K562 (cell line): ENCODE measurements around the gene GORASP1. TPM values are rescaled to one million over a fixed set of nuclear protein-coding genes. Genes with fewer than 3 reads are reported as not detected.
A peak's percentile ranks its signal among the peaks of the same experiment; 100 is the strongest.

Source experiments
- ATAC-seq: fragments of 200-7000 bp; cut with Tn5 transposase; 3 replicates; pipeline ENCODE4 v1.9.1; 2020; ENCODE audit warnings: moderate library complexity
- BruUV-seq: library from RNA; stranded (reverse); fragments of 400-500 nt; replicated peaks from 2 replicates; lab custom pipeline; 2021; lab: Mats Ljungman, UMichigan
- CTCF ChIA-PET: fragments of 300-600 bp; formaldehyde crosslinking; extraction: SDS; loops from one replicate; lab custom pipeline; 2021; ENCODE audit warnings: low intra/inter-chr PET ratio; lab: Yijun Ruan, JAX
- POLR2A ChIA-PET: fragments of 300-600, 350-650 bp; sonication (Branson Sonifier 250); formaldehyde crosslinking; extraction: SDS; loops from one replicate; lab custom pipeline; 2021; ENCODE audit warnings: antibody characterized with exemption, inconsistent platforms; lab: Yijun Ruan, JAX
- DNase-seq, 4 experiments: peaks; one replicate each; pipeline versions ENCODE4 v3.0.0 to v3.0.0-alpha.2; 2011 to 2018; ENCODE audit warnings: low spot score in 3 of 4, mixed read lengths in 3 of 4; ENCODE audit errors: extremely low read depth in 1 of 4
- FAIRE-seq: peaks from 2 replicates; lab custom pipeline; 2011; peaks lifted over from hg19 to GRCh38; lab: Jason Lieb, UNC
- H2AFZ ChIP-seq: 2 replicates; pipeline ENCODE4 v1.6.0; 2011; ENCODE audit warnings: low read depth, low read length, control low read depth, inconsistent platforms
- H3K27ac ChIP-seq: fragments of 200-600 bp; 3 replicates; pipeline ENCODE4 v1.8.0; 2011; ENCODE audit warnings: low read depth, mild to moderate bottlenecking, control low read depth, inconsistent platforms, low read length, moderate library complexity, mixed read lengths; ENCODE audit errors: extremely low read depth
- H3K27me3 ChIP-seq, 2 experiments: fragments of 300-600 bp in 1 of 2; 2 replicates in 1 of 2; 3 replicates in 1 of 2; pipeline versions ENCODE4 v1.6.0 to v1.8.0; 2011; ENCODE audit warnings: inconsistent platforms in 2 of 2, low read length in 2 of 2, mild to moderate bottlenecking in 1 of 2, mixed read lengths in 1 of 2, moderate library complexity in 1 of 2; ENCODE audit not compliant: control insufficient read depth in 2 of 2, insufficient read depth in 2 of 2
- H3K36me3 ChIP-seq: fragments of 300-600 bp; 3 replicates; pipeline ENCODE4 v1.8.0; 2011; ENCODE audit warnings: mild to moderate bottlenecking, low read length, inconsistent platforms; ENCODE audit not compliant: control insufficient read depth, insufficient read depth
- H3K4me1 ChIP-seq, 2 experiments: fragments of 200-600 bp in 1 of 2; replicated peaks in 1 of 2; 2 replicates in 1 of 2; 3 replicates in 1 of 2; pipeline versions ENCODE4 v1.5.1 to v1.8.0; 2011; ENCODE audit warnings: inconsistent platforms in 2 of 2, low read length in 2 of 2, mild to moderate bottlenecking in 1 of 2, mixed read lengths in 1 of 2, moderate library complexity in 1 of 2; ENCODE audit not compliant: control insufficient read depth in 2 of 2, insufficient read depth in 2 of 2
- H3K4me2 ChIP-seq: 2 replicates; pipeline ENCODE4 v1.6.1; 2011; ENCODE audit warnings: low read length, control low read depth, inconsistent platforms, mixed read lengths; ENCODE audit not compliant: insufficient read depth
- H3K4me3 ChIP-seq: fragments of 200-600 bp; sonication (generic), shearing (Covaris generic); 2 replicates; pipeline ENCODE4 v1.5.1; 2016; ENCODE audit warnings: control low read depth, inconsistent platforms
- H3K79me2 ChIP-seq: fragments of 200-600 bp; 3 replicates; pipeline ENCODE4 v1.8.0; 2011; ENCODE audit warnings: low read length, inconsistent platforms; ENCODE audit not compliant: control insufficient read depth, insufficient read depth
- H3K9ac ChIP-seq, 2 experiments: 2 replicates each; pipeline versions ENCODE4 v1.6.0 to v1.6.1; 2011; ENCODE audit warnings: low read depth in 2 of 2, low read length in 2 of 2, control low read depth in 1 of 2, inconsistent platforms in 1 of 2, mild to moderate bottlenecking in 1 of 2, mixed read lengths in 1 of 2; ENCODE audit not compliant: insufficient read depth in 1 of 2
- H3K9me1 ChIP-seq: one replicate; pipeline ENCODE4 v1.6.0; 2011; ENCODE audit warnings: inconsistent platforms, mild to moderate bottlenecking, low read length, moderate library complexity; ENCODE audit not compliant: control insufficient read depth, insufficient read depth
- H3K9me3 ChIP-seq: replicated peaks from 2 replicates; pipeline ENCODE4 v1.5.1; 2011; ENCODE audit warnings: low read depth, low read length, inconsistent platforms; ENCODE audit not compliant: control insufficient read depth, insufficient read depth
- H4K20me1 ChIP-seq: replicated peaks from 2 replicates; pipeline ENCODE4 v1.6.1; 2011; ENCODE audit warnings: low read length, inconsistent platforms, mixed read lengths; ENCODE audit not compliant: control insufficient read depth, insufficient read depth
- BRCA1 ChIP-seq, 2 experiments: fragments of 450-650 bp in 1 of 2; sonication (generic) in 1 of 2; formaldehyde crosslinking in 1 of 2; IDR thresholded peaks; 2 replicates each; pipeline versions ENCODE4 v1.5.0 to v1.6.1; 2017 to 2020; ENCODE audit warnings: mild to moderate bottlenecking in 1 of 2, missing genetic modification reagents in 1 of 2
- ETV1 ChIP-seq: fragments of 450-650 bp; conservative IDR thresholded peaks from 2 replicates; pipeline ENCODE4 v1.6.1; 2016; ENCODE audit warnings: missing genetic modification characterization, control low read depth, low read depth, missing compliant biosample characterization
- NCOA6 ChIP-seq: fragments of 450-650 bp; IDR thresholded peaks from 2 replicates; pipeline ENCODE4 v1.6.1; 2017; ENCODE audit warnings: mild to moderate bottlenecking
- PRPF4 ChIP-seq: fragments of 200-400 bp; formaldehyde crosslinking; IDR thresholded peaks from one replicate; pipeline ENCODE4 v1.6.1; 2017; ENCODE audit warnings: low read length, low read depth, mild to moderate bottlenecking; ENCODE audit not compliant: insufficient read depth, poor library complexity, severe bottlenecking
- PYGO2 ChIP-seq: fragments of 450-650 bp; IDR thresholded peaks from 2 replicates; pipeline ENCODE4 v1.6.1; 2016; ENCODE audit warnings: mild to moderate bottlenecking, missing genetic modification characterization, moderate library complexity, missing compliant biosample characterization
- WGBS: fragments of 100-300 bp; shearing (Covaris generic); methylation state at CpG from one replicate; pipeline ENCODE4 v1.1.6; 2016; ENCODE audit warnings: low coverage, mixed read lengths; ENCODE audit not compliant: insufficient coverage; ENCODE audit errors: missing lambda C conversion rate; 5-methylcytosine and 5-hydroxymethylcytosine counted together
- in situ Hi-C: fragments of 300-500 bp; cut with MboI; formaldehyde crosslinking; loops from 4 replicates; pipeline ENCODE4 v1.15.0; 2018; ENCODE audit warnings: inconsistent platforms, mixed read lengths
- intact Hi-C: fragments of 100-400 bp; cut with micrococcal nuclease; formaldehyde crosslinking; loops from 2 replicates; pipeline ENCODE4 v1.14.2; 2022
- polyA plus RNA-seq, 8 experiments: library from polyadenylated mRNA; depleted of rRNA in 4 of 8; stranded (reverse) in 5 of 8; unstranded in 3 of 8; fragments of >200 nt; fragmentation: Nextera tagmentation in 2 of 8; fragmentation: Illumina TruSeq in 1 of 8; extraction: Ambion mirVana in 2 of 8; extraction: Trizol in 1 of 8; gene quantifications; 2 replicates each; pipeline versions ENCODE4 v1.2.1 to v1.2.3, GENCODE V29; 2011 to 2014; ENCODE audit warnings: inconsistent platforms in 1 of 8, missing spikeins in 1 of 8
- total RNA-seq, 7 experiments: library from RNA; depleted of rRNA in 6 of 7; stranded (reverse); fragments of >200 nt in 6 of 7; fragmentation: Illumina TruSeq in 2 of 7; extraction: Trizol in 2 of 7; gene quantifications; 2 replicates each; pipeline versions ENCODE4 v1.2.1 to v1.2.3, GENCODE V29; 2011 to 2021; ENCODE audit warnings: low replicate concordance in 1 of 7
- TF ChIP-seq, protein P1 (sequence below): fragments of 450-650 bp; IDR thresholded peaks from 2 replicates; pipeline ENCODE4 v1.6.1; 2014; ENCODE audit warnings: low read depth, mild to moderate bottlenecking, moderate library complexity, borderline replicate concordance
- TF ChIP-seq, protein P2 (sequence below): fragments of 450-650 bp; IDR thresholded peaks from 2 replicates; pipeline ENCODE4 v1.6.1; 2016; ENCODE audit warnings: mild to moderate bottlenecking, moderate library complexity

GORASP1 gene
- total and polyA plus RNA-seq, 9 of the 15 experiments (the other 6 are each of a cell fraction or from before 2014, with no cell fraction given): 8.4 to 87.9 (median 67.6) TPM

DNA sequence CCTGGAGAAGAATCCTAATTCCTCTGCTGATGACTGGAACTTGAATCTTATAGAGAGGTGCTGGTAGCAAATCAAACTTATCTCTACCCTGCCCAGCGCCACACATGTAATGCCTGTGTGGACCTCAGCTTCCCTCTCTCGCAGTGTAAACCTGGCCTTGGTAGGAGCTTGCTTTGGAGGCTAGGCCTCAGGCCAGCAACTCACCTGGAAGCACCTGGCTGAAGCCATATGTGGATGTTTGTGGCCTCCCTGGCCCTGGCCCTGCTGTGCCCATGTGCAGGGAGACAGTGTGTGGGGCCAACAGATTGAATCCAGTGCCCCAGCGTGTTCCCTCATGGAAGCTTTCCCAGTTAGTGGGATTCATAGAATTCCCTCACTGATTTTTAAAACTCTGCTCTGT is 8.4 kb upstream of the GORASP1 start:
- Histone ChIP-seq H3K9me3 (no peaks in the 10 kb centered on the region), H3K9ac (0 out of 4 replicates have a peak overlapping the region, but pooled peaks of 1 of the 2 experiments have one; percentile 11), H3K4me1 (no peaks in the 10 kb centered on the region), H3K27ac (no peak overlapping the region), H2AFZ (no peak overlapping the region), H3K27me3 (no peaks in the 10 kb centered on the region), H3K79me2 (no peaks in the 10 kb centered on the region), H3K4me3 (no peak overlapping the region), H3K36me3 (no peaks in the 10 kb centered on the region), H3K4me2 (no peak overlapping the region), H4K20me1 (no peaks in the 10 kb centered on the region), H3K9me1 (no peaks in the 10 kb centered on the region)
- POLR2A ChIA-PET: interaction anchor here (1.0 to 2.6 kb wide), 4 partner anchors 8 to 39 kb away, joined by 3 to 16 read pairs (median 4); partner anchors contain the start of genes GORASP1 and TTC21A
- in situ Hi-C loops (no loop called here), intact Hi-C loops (no loop called here)
- DNase-seq: no peak
- no peak for FAIRE-seq
- CTCF ChIA-PET: no interaction called here
- no TSS peak for BruUV-seq
- ATAC-seq: no peak
- TF ChIP-seq, protein P1, sequence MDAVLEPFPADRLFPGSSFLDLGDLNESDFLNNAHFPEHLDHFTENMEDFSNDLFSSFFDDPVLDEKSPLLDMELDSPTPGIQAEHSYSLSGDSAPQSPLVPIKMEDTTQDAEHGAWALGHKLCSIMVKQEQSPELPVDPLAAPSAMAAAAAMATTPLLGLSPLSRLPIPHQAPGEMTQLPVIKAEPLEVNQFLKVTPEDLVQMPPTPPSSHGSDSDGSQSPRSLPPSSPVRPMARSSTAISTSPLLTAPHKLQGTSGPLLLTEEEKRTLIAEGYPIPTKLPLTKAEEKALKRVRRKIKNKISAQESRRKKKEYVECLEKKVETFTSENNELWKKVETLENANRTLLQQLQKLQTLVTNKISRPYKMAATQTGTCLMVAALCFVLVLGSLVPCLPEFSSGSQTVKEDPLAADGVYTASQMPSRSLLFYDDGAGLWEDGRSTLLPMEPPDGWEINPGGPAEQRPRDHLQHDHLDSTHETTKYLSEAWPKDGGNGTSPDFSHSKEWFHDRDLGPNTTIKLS: no peak
- TF ChIP-seq NCOA6 (no peak), BRCA1 (IDR thresholded peaks at IDR 0.05) (no peak), BRCA1 (CRISPR knock-in tag; IDR thresholded peaks at IDR 0.05) (no peak), PYGO2 (tag) (no peak), PRPF4 (no peak), ETV1 (no peak)
- TF ChIP-seq, protein P2, sequence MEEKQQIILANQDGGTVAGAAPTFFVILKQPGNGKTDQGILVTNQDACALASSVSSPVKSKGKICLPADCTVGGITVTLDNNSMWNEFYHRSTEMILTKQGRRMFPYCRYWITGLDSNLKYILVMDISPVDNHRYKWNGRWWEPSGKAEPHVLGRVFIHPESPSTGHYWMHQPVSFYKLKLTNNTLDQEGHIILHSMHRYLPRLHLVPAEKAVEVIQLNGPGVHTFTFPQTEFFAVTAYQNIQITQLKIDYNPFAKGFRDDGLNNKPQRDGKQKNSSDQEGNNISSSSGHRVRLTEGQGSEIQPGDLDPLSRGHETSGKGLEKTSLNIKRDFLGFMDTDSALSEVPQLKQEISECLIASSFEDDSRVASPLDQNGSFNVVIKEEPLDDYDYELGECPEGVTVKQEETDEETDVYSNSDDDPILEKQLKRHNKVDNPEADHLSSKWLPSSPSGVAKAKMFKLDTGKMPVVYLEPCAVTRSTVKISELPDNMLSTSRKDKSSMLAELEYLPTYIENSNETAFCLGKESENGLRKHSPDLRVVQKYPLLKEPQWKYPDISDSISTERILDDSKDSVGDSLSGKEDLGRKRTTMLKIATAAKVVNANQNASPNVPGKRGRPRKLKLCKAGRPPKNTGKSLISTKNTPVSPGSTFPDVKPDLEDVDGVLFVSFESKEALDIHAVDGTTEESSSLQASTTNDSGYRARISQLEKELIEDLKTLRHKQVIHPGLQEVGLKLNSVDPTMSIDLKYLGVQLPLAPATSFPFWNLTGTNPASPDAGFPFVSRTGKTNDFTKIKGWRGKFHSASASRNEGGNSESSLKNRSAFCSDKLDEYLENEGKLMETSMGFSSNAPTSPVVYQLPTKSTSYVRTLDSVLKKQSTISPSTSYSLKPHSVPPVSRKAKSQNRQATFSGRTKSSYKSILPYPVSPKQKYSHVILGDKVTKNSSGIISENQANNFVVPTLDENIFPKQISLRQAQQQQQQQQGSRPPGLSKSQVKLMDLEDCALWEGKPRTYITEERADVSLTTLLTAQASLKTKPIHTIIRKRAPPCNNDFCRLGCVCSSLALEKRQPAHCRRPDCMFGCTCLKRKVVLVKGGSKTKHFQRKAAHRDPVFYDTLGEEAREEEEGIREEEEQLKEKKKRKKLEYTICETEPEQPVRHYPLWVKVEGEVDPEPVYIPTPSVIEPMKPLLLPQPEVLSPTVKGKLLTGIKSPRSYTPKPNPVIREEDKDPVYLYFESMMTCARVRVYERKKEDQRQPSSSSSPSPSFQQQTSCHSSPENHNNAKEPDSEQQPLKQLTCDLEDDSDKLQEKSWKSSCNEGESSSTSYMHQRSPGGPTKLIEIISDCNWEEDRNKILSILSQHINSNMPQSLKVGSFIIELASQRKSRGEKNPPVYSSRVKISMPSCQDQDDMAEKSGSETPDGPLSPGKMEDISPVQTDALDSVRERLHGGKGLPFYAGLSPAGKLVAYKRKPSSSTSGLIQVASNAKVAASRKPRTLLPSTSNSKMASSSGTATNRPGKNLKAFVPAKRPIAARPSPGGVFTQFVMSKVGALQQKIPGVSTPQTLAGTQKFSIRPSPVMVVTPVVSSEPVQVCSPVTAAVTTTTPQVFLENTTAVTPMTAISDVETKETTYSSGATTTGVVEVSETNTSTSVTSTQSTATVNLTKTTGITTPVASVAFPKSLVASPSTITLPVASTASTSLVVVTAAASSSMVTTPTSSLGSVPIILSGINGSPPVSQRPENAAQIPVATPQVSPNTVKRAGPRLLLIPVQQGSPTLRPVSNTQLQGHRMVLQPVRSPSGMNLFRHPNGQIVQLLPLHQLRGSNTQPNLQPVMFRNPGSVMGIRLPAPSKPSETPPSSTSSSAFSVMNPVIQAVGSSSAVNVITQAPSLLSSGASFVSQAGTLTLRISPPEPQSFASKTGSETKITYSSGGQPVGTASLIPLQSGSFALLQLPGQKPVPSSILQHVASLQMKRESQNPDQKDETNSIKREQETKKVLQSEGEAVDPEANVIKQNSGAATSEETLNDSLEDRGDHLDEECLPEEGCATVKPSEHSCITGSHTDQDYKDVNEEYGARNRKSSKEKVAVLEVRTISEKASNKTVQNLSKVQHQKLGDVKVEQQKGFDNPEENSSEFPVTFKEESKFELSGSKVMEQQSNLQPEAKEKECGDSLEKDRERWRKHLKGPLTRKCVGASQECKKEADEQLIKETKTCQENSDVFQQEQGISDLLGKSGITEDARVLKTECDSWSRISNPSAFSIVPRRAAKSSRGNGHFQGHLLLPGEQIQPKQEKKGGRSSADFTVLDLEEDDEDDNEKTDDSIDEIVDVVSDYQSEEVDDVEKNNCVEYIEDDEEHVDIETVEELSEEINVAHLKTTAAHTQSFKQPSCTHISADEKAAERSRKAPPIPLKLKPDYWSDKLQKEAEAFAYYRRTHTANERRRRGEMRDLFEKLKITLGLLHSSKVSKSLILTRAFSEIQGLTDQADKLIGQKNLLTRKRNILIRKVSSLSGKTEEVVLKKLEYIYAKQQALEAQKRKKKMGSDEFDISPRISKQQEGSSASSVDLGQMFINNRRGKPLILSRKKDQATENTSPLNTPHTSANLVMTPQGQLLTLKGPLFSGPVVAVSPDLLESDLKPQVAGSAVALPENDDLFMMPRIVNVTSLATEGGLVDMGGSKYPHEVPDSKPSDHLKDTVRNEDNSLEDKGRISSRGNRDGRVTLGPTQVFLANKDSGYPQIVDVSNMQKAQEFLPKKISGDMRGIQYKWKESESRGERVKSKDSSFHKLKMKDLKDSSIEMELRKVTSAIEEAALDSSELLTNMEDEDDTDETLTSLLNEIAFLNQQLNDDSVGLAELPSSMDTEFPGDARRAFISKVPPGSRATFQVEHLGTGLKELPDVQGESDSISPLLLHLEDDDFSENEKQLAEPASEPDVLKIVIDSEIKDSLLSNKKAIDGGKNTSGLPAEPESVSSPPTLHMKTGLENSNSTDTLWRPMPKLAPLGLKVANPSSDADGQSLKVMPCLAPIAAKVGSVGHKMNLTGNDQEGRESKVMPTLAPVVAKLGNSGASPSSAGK: no peak
- WGBS: 61% methylated on average over 3 of the region's 3 CpGs
